GM12801 (cell line): ENCODE measurements around the gene MAML3.

Source experiments
- CTCF ChIP-seq: IDR thresholded peaks from one replicate; pipeline ENCODE4 v1.5.1; 2011; ENCODE audit warnings: control low read depth; ENCODE audit not compliant: insufficient read length; ENCODE audit errors: extremely low read depth

MAML3 gene

GRCh38 chr4:139903845-139904244 is 250.1 kb downstream of the MAML3 start:
- TF ChIP-seq CTCF: no peak

- TF ChIP-seq CTCF: no peak
Measured at GRCh38 chr4:139902321-139903320, 251.4 kb downstream of the MAML3 start.

- TF ChIP-seq CTCF: no peak
Measured at GRCh38 chr4:139901531-139902320, 252.3 kb downstream of the MAML3 start.

- TF ChIP-seq CTCF: no peak
Measured at GRCh38 chr4:139900964-139901376, 253.0 kb downstream of the MAML3 start.

- no peak for TF ChIP-seq CTCF
Measured at GRCh38 chr4:139899346-139899745, 254.6 kb downstream of the MAML3 start.

GRCh38 chr4:139898293-139898692 is 255.7 kb downstream of the MAML3 start:
- no peak for TF ChIP-seq CTCF

- no peak for TF ChIP-seq CTCF
Measured at GRCh38 chr4:139896091-139896604, 257.8 kb downstream of the MAML3 start.
